Neural progenitor cell (in vitro differentiated cells): ENCODE data around the gene ZNF514.

Experiments used
- CTCF ChIP-seq: fragments of 200-600 bp; sonication (generic); IDR thresholded peaks from 2 replicates; pipeline ENCODE4 v1.5.1; 2017; ENCODE audit warnings: antibody characterized with exemption, mild to moderate bottlenecking
- EZH2 ChIP-seq: fragments of 200-600 bp; sonication (generic); IDR thresholded peaks from 2 replicates; pipeline ENCODE4 v1.6.1; 2017; ENCODE audit warnings: antibody characterized with exemption, mild to moderate bottlenecking, moderate library complexity
- EZH2phosphoT487 ChIP-seq: fragments of 200-600 bp; sonication (generic); IDR thresholded peaks from 2 replicates; pipeline ENCODE4 v1.6.1; 2017; ENCODE audit warnings: antibody characterized with exemption

GRCh38 chr2:95158441-95158840, 1.2 kb downstream of the ZNF514 start:
- TF ChIP-seq CTCF (no peak), EZH2phosphoT487 (no peak), EZH2 (no peak)
